ENCODE results near the gene DCTPP1.
"Not testable (repeated sequence)": the region's sequence is repeated elsewhere in the genome, so short reads cannot be mapped to it uniquely, and the experiment has no call there.

DCTPP1 gene

DNA sequence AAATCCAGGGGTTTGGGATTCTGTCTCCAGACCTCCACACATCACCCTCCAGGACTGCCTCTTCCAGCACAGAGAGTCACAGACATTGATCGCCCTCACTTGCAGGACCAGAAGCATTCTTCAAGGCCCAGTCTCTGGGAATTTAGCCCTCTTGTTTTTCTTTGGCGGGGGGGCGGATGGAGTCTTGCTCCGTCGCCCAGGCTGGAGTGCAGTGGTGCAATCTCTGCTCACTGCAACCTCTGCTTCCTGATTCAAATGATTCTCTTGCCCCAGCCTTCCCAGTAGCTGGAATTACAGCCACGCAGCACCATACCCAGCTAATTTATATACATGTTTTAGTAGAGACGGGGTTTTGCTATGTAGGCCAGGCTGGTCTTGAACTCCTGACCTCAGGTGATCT, 34.2 kb upstream of the DCTPP1 start:
- H3K4ac ChIP-seq (ENCODE audit: low read depth, low read length): no peak overlapping the region
- H3K79me2 ChIP-seq (ENCODE audit: control insufficient read depth, insufficient read depth, low read length): no peaks in the 10 kb centered on the region
- no peak overlapping the region for H3K18ac ChIP-seq (ENCODE audit: low read length)
- no peak overlapping the region for H3K56ac ChIP-seq (ENCODE audit: low read length)
- H4K5ac ChIP-seq (ENCODE audit: low read length): no peak overlapping the region
- no peak for DNase-seq
- no peak overlapping the region for H3K4me3 ChIP-seq (ENCODE audit: low read length)
- no peak overlapping the region for H3K23ac ChIP-seq (ENCODE audit: low read length)
- H2BK5ac ChIP-seq (ENCODE audit: low read length): no peak overlapping the region
- H3K27ac ChIP-seq (ENCODE audit: low read depth, low read length): no peak overlapping the region
- no peak overlapping the region for H2BK15ac ChIP-seq (replicated peaks; ENCODE audit: low read depth)
- H2AK5ac ChIP-seq (ENCODE audit: low read length): no peak overlapping the region
- H3K36me3 ChIP-seq (ENCODE audit: control insufficient read depth, insufficient read depth, low read length): no peaks in the 10 kb centered on the region
- H4K8ac ChIP-seq (ENCODE audit: low read depth, low read length): no peak overlapping the region
- no peak overlapping the region for H3K9ac ChIP-seq (ENCODE audit: low read length)
- no peak overlapping the region for H2BK120ac ChIP-seq (ENCODE audit: low read depth, low read length)
- WGBS (ENCODE audit: extremely low coverage, insufficient coverage, low lambda C conversion rate): no CpG with 5 or more reads among the region's 7 CpGs
- H3K27me3 ChIP-seq (ENCODE audit: insufficient read depth, low read length, poor library complexity): no peaks in the 10 kb centered on the region
- no peaks in the 10 kb centered on the region for H3K4me1 ChIP-seq (ENCODE audit: control insufficient read depth, low read depth, low read length)
- H3K79me1 ChIP-seq (ENCODE audit: low read length): no peaks in the 10 kb centered on the region
- H3K4me2 ChIP-seq (ENCODE audit: low read length): no peak overlapping the region

DNA sequence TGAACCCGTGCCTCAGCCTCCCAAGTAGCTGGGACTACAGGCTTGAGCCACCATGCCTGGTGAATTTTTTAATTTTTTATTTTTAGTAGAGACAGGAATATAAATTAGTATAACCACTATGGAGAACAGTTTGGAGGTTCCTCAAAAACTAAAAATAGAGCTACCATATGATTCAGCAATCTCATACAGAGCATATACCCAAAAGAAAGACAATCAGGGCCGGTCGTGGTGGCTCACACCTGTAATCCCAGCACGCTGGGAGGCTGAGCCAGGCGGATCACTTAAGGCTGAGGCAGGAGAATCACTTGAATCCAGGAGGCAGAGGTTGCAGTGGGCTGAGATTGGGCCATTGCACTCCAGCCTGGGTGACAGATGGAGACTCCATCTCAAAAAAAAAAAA, 31.6 kb upstream of the DCTPP1 start:
- H4K8ac ChIP-seq (ENCODE audit: low read depth, low read length); H2BK15ac ChIP-seq (replicated peaks; ENCODE audit: low read depth); H3K36me3 ChIP-seq (ENCODE audit: control insufficient read depth, insufficient read depth, low read length); H3K4me3 ChIP-seq (ENCODE audit: low read length); H3K27me3 ChIP-seq (ENCODE audit: insufficient read depth, low read length, poor library complexity); H3K4ac ChIP-seq (ENCODE audit: low read depth, low read length); H3K79me1 ChIP-seq (ENCODE audit: low read length); H3K18ac ChIP-seq (ENCODE audit: low read length); H3K79me2 ChIP-seq (ENCODE audit: control insufficient read depth, insufficient read depth, low read length); H2AK5ac ChIP-seq (ENCODE audit: low read length); H2BK5ac ChIP-seq (ENCODE audit: low read length); DNase-seq; H3K9ac ChIP-seq (ENCODE audit: low read length); H3K4me1 ChIP-seq (ENCODE audit: control insufficient read depth, low read depth, low read length); H3K56ac ChIP-seq (ENCODE audit: low read length); H3K23ac ChIP-seq (ENCODE audit: low read length); H3K27ac ChIP-seq (ENCODE audit: low read depth, low read length); H4K5ac ChIP-seq (ENCODE audit: low read length); H3K4me2 ChIP-seq (ENCODE audit: low read length); H2BK120ac ChIP-seq (ENCODE audit: low read depth, low read length): not testable (repeated sequence)
- no CpG with 5 or more reads among the region's 5 CpGs for WGBS (ENCODE audit: extremely low coverage, insufficient coverage, low lambda C conversion rate)

DNA sequence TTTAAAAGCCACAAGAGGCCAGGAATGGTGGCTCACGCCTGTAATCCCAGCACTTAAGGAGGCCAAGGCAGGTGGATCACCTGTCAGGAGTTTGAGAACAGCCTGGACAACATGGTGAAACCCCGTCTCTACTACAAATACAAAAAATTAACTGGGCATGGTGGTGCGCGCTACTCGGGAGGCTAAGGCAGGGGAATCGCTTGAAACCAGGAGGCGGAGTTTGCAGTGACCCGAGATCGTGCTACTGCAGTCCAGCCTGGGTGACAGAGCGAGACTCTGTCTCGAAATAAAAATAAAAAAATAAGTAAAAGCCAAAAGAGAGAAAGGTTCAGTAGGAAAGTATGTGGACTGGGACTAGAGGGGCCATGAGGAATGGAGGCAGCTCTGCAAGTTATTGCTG, 29.6 kb upstream of the DCTPP1 start:
- Histone ChIP-seq H2BK120ac (ENCODE audit: low read depth, low read length) (no peak overlapping the region), H4K8ac (ENCODE audit: low read depth, low read length) (no peak overlapping the region), H2BK5ac (ENCODE audit: low read length) (no peak overlapping the region), H2BK15ac (replicated peaks; ENCODE audit: low read depth) (no peak overlapping the region), H3K9ac (ENCODE audit: low read length) (no peak overlapping the region), H3K79me2 (ENCODE audit: control insufficient read depth, insufficient read depth, low read length) (no peaks in the 10 kb centered on the region), H3K4me2 (ENCODE audit: low read length) (no peak overlapping the region), H3K18ac (ENCODE audit: low read length) (no peak overlapping the region), H3K23ac (ENCODE audit: low read length) (no peak overlapping the region), H3K4me3 (ENCODE audit: low read length) (no peak overlapping the region), H3K4me1 (ENCODE audit: control insufficient read depth, low read depth, low read length) (no peaks in the 10 kb centered on the region), H4K5ac (ENCODE audit: low read length) (no peak overlapping the region), H3K56ac (ENCODE audit: low read length) (no peak overlapping the region), H3K79me1 (ENCODE audit: low read length) (no peaks in the 10 kb centered on the region), H3K27ac (ENCODE audit: low read depth, low read length) (no peak overlapping the region), H3K36me3 (ENCODE audit: control insufficient read depth, insufficient read depth, low read length) (no peaks in the 10 kb centered on the region), H3K27me3 (ENCODE audit: insufficient read depth, low read length, poor library complexity) (no peaks in the 10 kb centered on the region), H2AK5ac (ENCODE audit: low read length) (no peak overlapping the region), H3K4ac (ENCODE audit: low read depth, low read length) (no peak overlapping the region)
- WGBS (ENCODE audit: extremely low coverage, insufficient coverage, low lambda C conversion rate): no CpG with 5 or more reads among the region's 11 CpGs
- no peak for DNase-seq

- H3K79me1 ChIP-seq (ENCODE audit: low read length): no peaks in the 10 kb centered on the region
- no peak overlapping the region for H4K5ac ChIP-seq (ENCODE audit: low read length)
- H3K23ac ChIP-seq (ENCODE audit: low read length): no peak overlapping the region
- no peak overlapping the region for H2BK15ac ChIP-seq (replicated peaks; ENCODE audit: low read depth)
- no CpG with 5 or more reads among the region's 22 CpGs for WGBS (ENCODE audit: extremely low coverage, insufficient coverage, low lambda C conversion rate)
- H2BK120ac ChIP-seq (ENCODE audit: low read depth, low read length): no peak overlapping the region
- no peak overlapping the region for H2AK5ac ChIP-seq (ENCODE audit: low read length)
- H3K56ac ChIP-seq (ENCODE audit: low read length): no peak overlapping the region
- no peak overlapping the region for H4K8ac ChIP-seq (ENCODE audit: low read depth, low read length)
- no peaks in the 10 kb centered on the region for H3K36me3 ChIP-seq (ENCODE audit: control insufficient read depth, insufficient read depth, low read length)
- no peaks in the 10 kb centered on the region for H3K79me2 ChIP-seq (ENCODE audit: control insufficient read depth, insufficient read depth, low read length)
- H3K27me3 ChIP-seq (ENCODE audit: insufficient read depth, low read length, poor library complexity): no peaks in the 10 kb centered on the region
- no peak for DNase-seq
- H3K27ac ChIP-seq (ENCODE audit: low read depth, low read length): no peak overlapping the region
- no peak overlapping the region for H3K9ac ChIP-seq (ENCODE audit: low read length)
- no peak overlapping the region for H3K18ac ChIP-seq (ENCODE audit: low read length)
- H3K4me1 ChIP-seq (ENCODE audit: control insufficient read depth, low read depth, low read length): no peaks in the 10 kb centered on the region
- no peak overlapping the region for H3K4me2 ChIP-seq (ENCODE audit: low read length)
- H2BK5ac ChIP-seq (ENCODE audit: low read length): no peak overlapping the region
- no peak overlapping the region for H3K4ac ChIP-seq (ENCODE audit: low read depth, low read length)
- H3K4me3 ChIP-seq (ENCODE audit: low read length): no peak overlapping the region
Measured at GRCh38 chr16:30458561-30459394, 28.9 kb upstream of the DCTPP1 start.

- no peak overlapping the region for H4K8ac ChIP-seq (ENCODE audit: low read depth, low read length)
- H3K27me3 ChIP-seq (ENCODE audit: insufficient read depth, low read length, poor library complexity): no peaks in the 10 kb centered on the region
- no CpG with 5 or more reads among the region's 16 CpGs for WGBS (ENCODE audit: extremely low coverage, insufficient coverage, low lambda C conversion rate)
- H3K4me1 ChIP-seq (ENCODE audit: control insufficient read depth, low read depth, low read length): no peaks in the 10 kb centered on the region
- H2BK15ac ChIP-seq (replicated peaks; ENCODE audit: low read depth): no peak overlapping the region
- no peak overlapping the region for H2AK5ac ChIP-seq (ENCODE audit: low read length)
- H4K5ac ChIP-seq (ENCODE audit: low read length): no peak overlapping the region
- no peak overlapping the region for H3K4me3 ChIP-seq (ENCODE audit: low read length)
- no peak overlapping the region for H3K27ac ChIP-seq (ENCODE audit: low read depth, low read length)
- no peak overlapping the region for H3K18ac ChIP-seq (ENCODE audit: low read length)
- H2BK5ac ChIP-seq (ENCODE audit: low read length): no peak overlapping the region
- H2BK120ac ChIP-seq (ENCODE audit: low read depth, low read length): no peak overlapping the region
- H3K4ac ChIP-seq (ENCODE audit: low read depth, low read length): no peak overlapping the region
- no peak overlapping the region for H3K4me2 ChIP-seq (ENCODE audit: low read length)
- no peaks in the 10 kb centered on the region for H3K79me1 ChIP-seq (ENCODE audit: low read length)
- no peaks in the 10 kb centered on the region for H3K36me3 ChIP-seq (ENCODE audit: control insufficient read depth, insufficient read depth, low read length)
- no peak overlapping the region for H3K9ac ChIP-seq (ENCODE audit: low read length)
- H3K56ac ChIP-seq (ENCODE audit: low read length): no peak overlapping the region
- no peak overlapping the region for H3K23ac ChIP-seq (ENCODE audit: low read length)
- H3K79me2 ChIP-seq (ENCODE audit: control insufficient read depth, insufficient read depth, low read length): no peaks in the 10 kb centered on the region
- no peak for DNase-seq
Measured at GRCh38 chr16:30457743-30458560, 28.1 kb upstream of the DCTPP1 start.
